HepG2 (cell line): ENCODE results near the gene CELF4. TPM values are rescaled to one million over a fixed set of nuclear protein-coding genes. Genes with fewer than 3 reads are reported as not detected.

ENCODE experiments used
- AHR ChIP-seq: IDR thresholded peaks from 2 replicates; pipeline ENCODE4 v1.6.1; 2018; ENCODE audit warnings: missing genetic modification reagents, missing compliant biosample characterization
- ARNT ChIP-seq: fragments of 450-650 bp; IDR thresholded peaks from 2 replicates; pipeline ENCODE4 v1.6.1; 2017
- BORCS8-MEF2B ChIP-seq: sonication (generic); formaldehyde crosslinking; IDR thresholded peaks from 2 replicates; pipeline ENCODE4 v1.8.0; 2022; ENCODE audit warnings: mild to moderate bottlenecking, missing genetic modification reagents
- GATAD1 ChIP-seq: IDR thresholded peaks from 2 replicates; pipeline ENCODE4 v1.6.1; 2016; ENCODE audit warnings: missing genetic modification reagents, missing compliant biosample characterization
- HDAC1 ChIP-seq: sonication (generic); formaldehyde crosslinking; IDR thresholded peaks from 2 replicates; pipeline ENCODE4 v1.5.1; 2020; ENCODE audit warnings: mild to moderate bottlenecking, missing genetic modification reagents
- MXI1 ChIP-seq: IDR thresholded peaks from 3 replicates; pipeline ENCODE4 v1.6.1; 2012; ENCODE audit warnings: low read depth, low read length, inconsistent platforms, borderline replicate concordance
- NCOA5 ChIP-seq: sonication (generic); formaldehyde crosslinking; IDR thresholded peaks from 2 replicates; pipeline ENCODE4 v1.4.0; 2020; ENCODE audit warnings: missing genetic modification reagents
- NFRKB ChIP-seq: fragments of 450-650 bp; IDR thresholded peaks from 2 replicates; pipeline ENCODE4 v1.6.1; 2017
- NKX3-1 ChIP-seq: sonication (generic); formaldehyde crosslinking; IDR thresholded peaks from 2 replicates; pipeline ENCODE4 v1.5.0; 2020; ENCODE audit warnings: missing genetic modification reagents
- RBFOX2 ChIP-seq: fragments of 200-400 bp; formaldehyde crosslinking; IDR thresholded peaks from 2 replicates; pipeline ENCODE4 v1.6.1; 2017; ENCODE audit warnings: low read depth, mild to moderate bottlenecking, low read length
- SMARCE1 ChIP-seq: fragments of 450-650 bp; IDR thresholded peaks from 2 replicates; pipeline ENCODE4 v1.6.1; 2017; ENCODE audit warnings: borderline replicate concordance
- ZNF205 ChIP-seq: IDR thresholded peaks from 2 replicates; pipeline ENCODE4 v1.6.1; 2018; ENCODE audit warnings: missing biosample characterization, missing genetic modification reagents
- ZNF24 ChIP-seq: fragments of 450-650 bp; IDR thresholded peaks from 2 replicates; pipeline ENCODE4 v1.6.1; 2017; ENCODE audit warnings: antibody characterized with exemption, mild to moderate bottlenecking
- ZNF557 ChIP-seq: sonication (generic); formaldehyde crosslinking; IDR thresholded peaks from 2 replicates; pipeline ENCODE4 v1.4.0; 2020; ENCODE audit warnings: missing genetic modification reagents
- ZNF775 ChIP-seq: sonication (generic); formaldehyde crosslinking; IDR thresholded peaks from 2 replicates; pipeline ENCODE4 v1.4.0; 2020; ENCODE audit warnings: missing genetic modification reagents, mild to moderate bottlenecking, moderate library complexity, borderline replicate concordance
- ZNF782 ChIP-seq: sonication (generic); formaldehyde crosslinking; IDR thresholded peaks from 2 replicates; pipeline ENCODE4 v1.4.0; 2020; ENCODE audit warnings: missing genetic modification reagents, mild to moderate bottlenecking, borderline replicate concordance
- ZNF878 ChIP-seq: sonication (generic); formaldehyde crosslinking; IDR thresholded peaks from 2 replicates; pipeline ENCODE4 v1.8.1; 2023; ENCODE audit warnings: mild to moderate bottlenecking, missing genetic modification reagents, moderate library complexity
- polyA plus RNA-seq, 8 experiments: library from polyadenylated mRNA; depleted of rRNA in 3 of 8; stranded (reverse) in 7 of 8; unstranded in 1 of 8; fragments of >200 nt; fragmentation: Illumina TruSeq in 4 of 8; extraction: Trizol in 4 of 8; gene quantifications; 2 replicates each; pipeline versions ENCODE4 v1.2.1 to v1.2.3, GENCODE V29; 2011 to 2016; ENCODE audit warnings: low read depth in 4 of 8, missing spikeins in 1 of 8, mixed read lengths in 1 of 8; ENCODE audit not compliant: insufficient read depth in 1 of 8
- total RNA-seq, 5 experiments: library from RNA; depleted of rRNA; stranded (reverse); fragments of >200 nt; fragmentation: Illumina TruSeq; extraction: Trizol; gene quantifications; 2 replicates each; pipeline ENCODE4 v1.2.3, GENCODE V29; 2016; ENCODE audit warnings: low read depth in 1 of 5
- TF ChIP-seq, protein P1 (sequence below): sonication (generic); formaldehyde crosslinking; IDR thresholded peaks from 2 replicates; pipeline ENCODE4 v1.5.0; 2020; ENCODE audit warnings: missing genetic modification reagents, mild to moderate bottlenecking, borderline replicate concordance
- TF ChIP-seq, protein P2 (sequence below): sonication (generic); formaldehyde crosslinking; IDR thresholded peaks from 2 replicates; pipeline ENCODE4 v1.8.1; 2023; ENCODE audit warnings: mild to moderate bottlenecking, missing genetic modification reagents, borderline replicate concordance
- TF ChIP-seq, protein P3 (sequence below): sonication (generic); formaldehyde crosslinking; IDR thresholded peaks from 2 replicates; pipeline ENCODE4 v1.4.0; 2020; ENCODE audit warnings: missing genetic modification reagents, mild to moderate bottlenecking, borderline replicate concordance
- TF ChIP-seq, protein P4 (sequence below): sonication (generic); IDR thresholded peaks from 2 replicates; pipeline ENCODE4 v1.6.1; 2016; ENCODE audit warnings: low read depth, borderline replicate concordance
- TF ChIP-seq, protein P5 (sequence below): IDR thresholded peaks from 2 replicates; pipeline ENCODE4 v1.6.1; 2016; ENCODE audit warnings: mild to moderate bottlenecking

Gene CELF4
- total and polyA plus RNA-seq, 2 of the 13 experiments (the other 11 are each of a cell fraction or from before 2014, with no cell fraction given) = not detected

DNA sequence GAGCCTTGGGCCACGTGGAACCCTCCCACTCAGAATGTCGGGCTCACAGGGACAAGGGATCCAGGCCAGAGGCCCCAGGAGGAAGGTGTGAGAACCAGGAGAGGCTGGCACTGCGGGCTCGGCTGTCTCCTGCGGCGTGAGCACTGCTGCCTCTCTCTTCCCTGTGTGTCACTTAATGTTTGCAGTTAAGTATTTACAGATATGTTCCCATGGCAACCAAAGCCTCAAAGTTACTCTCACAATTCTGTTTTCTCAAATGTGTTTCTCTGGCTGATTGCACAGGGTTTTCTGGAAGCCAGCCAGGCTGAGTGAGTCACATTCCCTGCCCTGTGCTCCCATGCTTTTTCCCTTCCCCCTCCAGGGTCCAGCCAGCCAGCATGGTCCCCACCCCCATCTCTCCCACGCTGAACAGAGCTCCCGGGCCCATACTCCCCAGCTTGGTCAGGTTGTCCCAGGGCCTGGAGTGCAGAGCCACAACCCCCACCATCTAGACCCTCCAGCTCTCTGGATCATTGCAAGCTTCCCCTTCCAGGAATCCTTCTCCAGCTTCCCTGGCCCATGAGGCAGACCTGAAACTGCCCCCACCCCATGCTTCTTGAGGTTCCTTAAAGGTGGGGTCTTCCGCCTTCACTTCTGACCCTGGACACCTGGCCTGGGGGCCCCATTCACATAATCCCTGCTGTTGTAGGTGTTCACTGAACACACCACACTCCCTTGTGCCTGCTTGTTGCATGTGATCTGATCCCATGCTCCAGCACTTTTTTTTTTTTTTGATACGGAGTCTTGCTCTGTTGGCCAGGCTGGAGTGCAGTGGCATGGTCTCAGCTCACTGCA lies 265.9 kb downstream of the CELF4 start (continued):
- TF ChIP-seq, protein P1, sequence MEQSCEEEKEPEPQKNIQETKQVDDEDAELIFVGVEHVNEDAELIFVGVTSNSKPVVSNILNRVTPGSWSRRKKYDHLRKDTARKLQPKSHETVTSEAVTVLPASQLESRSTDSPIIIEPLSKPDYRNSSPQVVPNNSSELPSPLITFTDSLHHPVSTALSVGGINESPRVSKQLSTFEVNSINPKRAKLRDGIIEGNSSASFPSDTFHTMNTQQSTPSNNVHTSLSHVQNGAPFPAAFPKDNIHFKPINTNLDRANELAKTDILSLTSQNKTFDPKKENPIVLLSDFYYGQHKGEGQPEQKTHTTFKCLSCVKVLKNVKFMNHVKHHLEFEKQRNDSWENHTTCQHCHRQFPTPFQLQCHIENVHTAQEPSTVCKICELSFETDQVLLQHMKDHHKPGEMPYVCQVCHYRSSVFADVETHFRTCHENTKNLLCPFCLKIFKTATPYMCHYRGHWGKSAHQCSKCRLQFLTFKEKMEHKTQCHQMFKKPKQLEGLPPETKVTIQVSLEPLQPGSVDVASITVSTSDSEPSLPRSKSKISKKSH (CRISPR knock-in tag) = no peak
- TF ChIP-seq, protein P2, sequence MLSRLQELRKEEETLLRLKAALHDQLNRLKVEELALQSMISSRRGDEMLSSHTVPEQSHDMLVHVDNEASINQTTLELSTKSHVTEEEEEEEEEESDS (CRISPR knock-in tag) = no peak
- no peak for TF ChIP-seq AHR (CRISPR knock-in tag)
- no peak for TF ChIP-seq BORCS8-MEF2B (CRISPR knock-in tag)
- TF ChIP-seq, protein P3, sequence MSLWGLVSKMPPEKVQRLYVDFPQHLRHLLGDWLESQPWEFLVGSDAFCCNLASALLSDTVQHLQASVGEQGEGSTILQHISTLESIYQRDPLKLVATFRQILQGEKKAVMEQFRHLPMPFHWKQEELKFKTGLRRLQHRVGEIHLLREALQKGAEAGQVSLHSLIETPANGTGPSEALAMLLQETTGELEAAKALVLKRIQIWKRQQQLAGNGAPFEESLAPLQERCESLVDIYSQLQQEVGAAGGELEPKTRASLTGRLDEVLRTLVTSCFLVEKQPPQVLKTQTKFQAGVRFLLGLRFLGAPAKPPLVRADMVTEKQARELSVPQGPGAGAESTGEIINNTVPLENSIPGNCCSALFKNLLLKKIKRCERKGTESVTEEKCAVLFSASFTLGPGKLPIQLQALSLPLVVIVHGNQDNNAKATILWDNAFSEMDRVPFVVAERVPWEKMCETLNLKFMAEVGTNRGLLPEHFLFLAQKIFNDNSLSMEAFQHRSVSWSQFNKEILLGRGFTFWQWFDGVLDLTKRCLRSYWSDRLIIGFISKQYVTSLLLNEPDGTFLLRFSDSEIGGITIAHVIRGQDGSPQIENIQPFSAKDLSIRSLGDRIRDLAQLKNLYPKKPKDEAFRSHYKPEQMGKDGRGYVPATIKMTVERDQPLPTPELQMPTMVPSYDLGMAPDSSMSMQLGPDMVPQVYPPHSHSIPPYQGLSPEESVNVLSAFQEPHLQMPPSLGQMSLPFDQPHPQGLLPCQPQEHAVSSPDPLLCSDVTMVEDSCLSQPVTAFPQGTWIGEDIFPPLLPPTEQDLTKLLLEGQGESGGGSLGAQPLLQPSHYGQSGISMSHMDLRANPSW (CRISPR knock-in tag) = no peak
- TF ChIP-seq SMARCE1 = no peak
- TF ChIP-seq, protein P4, sequence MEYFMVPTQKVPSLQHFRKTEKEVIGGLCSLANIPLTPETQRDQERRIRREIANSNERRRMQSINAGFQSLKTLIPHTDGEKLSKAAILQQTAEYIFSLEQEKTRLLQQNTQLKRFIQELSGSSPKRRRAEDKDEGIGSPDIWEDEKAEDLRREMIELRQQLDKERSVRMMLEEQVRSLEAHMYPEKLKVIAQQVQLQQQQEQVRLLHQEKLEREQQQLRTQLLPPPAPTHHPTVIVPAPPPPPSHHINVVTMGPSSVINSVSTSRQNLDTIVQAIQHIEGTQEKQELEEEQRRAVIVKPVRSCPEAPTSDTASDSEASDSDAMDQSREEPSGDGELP = 0 out of 2 replicates have a peak, but pooled peaks have one; percentile 15
- 0 out of 2 replicates have a peak, but pooled peaks have one; percentile 23 for TF ChIP-seq ZNF557 (CRISPR knock-in tag)
- TF ChIP-seq GATAD1 (CRISPR knock-in tag) = peak; percentile 51; the same call in 1 of the 2 replicates
- peak; percentile 75; the same call in 2 of the 3 replicates for TF ChIP-seq MXI1
- no peak for TF ChIP-seq ZNF24
- no peak for TF ChIP-seq ZNF782 (CRISPR knock-in tag)
- no peak for TF ChIP-seq ZNF775 (CRISPR knock-in tag)
- TF ChIP-seq ZNF205 (CRISPR knock-in tag) = no peak
- TF ChIP-seq ARNT = no peak
- no peak for TF ChIP-seq HDAC1
- no peak for TF ChIP-seq NFRKB
- no peak for TF ChIP-seq NCOA5 (CRISPR knock-in tag)
- TF ChIP-seq NKX3-1 (CRISPR knock-in tag) = no peak
- TF ChIP-seq RBFOX2 = no peak
- TF ChIP-seq ZNF878 (CRISPR knock-in tag) = peak; percentile 72; the same call in 1 of the 2 replicates
- TF ChIP-seq, protein P5, sequence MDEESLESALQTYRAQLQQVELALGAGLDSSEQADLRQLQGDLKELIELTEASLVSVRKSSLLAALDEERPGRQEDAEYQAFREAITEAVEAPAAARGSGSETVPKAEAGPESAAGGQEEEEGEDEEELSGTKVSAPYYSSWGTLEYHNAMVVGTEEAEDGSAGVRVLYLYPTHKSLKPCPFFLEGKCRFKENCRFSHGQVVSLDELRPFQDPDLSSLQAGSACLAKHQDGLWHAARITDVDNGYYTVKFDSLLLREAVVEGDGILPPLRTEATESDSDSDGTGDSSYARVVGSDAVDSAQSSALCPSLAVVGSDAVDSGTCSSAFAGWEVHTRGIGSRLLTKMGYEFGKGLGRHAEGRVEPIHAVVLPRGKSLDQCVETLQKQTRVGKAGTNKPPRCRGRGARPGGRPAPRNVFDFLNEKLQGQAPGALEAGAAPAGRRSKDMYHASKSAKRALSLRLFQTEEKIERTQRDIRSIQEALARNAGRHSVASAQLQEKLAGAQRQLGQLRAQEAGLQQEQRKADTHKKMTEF (CRISPR knock-in tag) = peak; percentile 68
